ELF-1 (cell line): ENCODE data around the gene FKBP15.
"Not testable (repeated sequence)": the region's sequence is repeated elsewhere in the genome, so short reads cannot be mapped to it uniquely, and the experiment has no call there.

Experiments used
- DNase-seq: peaks from one replicate; pipeline ENCODE4 v3.0.0-alpha.2; 2016; ENCODE audit warnings: low read depth, low spot score

The FKBP15 gene

DNA sequence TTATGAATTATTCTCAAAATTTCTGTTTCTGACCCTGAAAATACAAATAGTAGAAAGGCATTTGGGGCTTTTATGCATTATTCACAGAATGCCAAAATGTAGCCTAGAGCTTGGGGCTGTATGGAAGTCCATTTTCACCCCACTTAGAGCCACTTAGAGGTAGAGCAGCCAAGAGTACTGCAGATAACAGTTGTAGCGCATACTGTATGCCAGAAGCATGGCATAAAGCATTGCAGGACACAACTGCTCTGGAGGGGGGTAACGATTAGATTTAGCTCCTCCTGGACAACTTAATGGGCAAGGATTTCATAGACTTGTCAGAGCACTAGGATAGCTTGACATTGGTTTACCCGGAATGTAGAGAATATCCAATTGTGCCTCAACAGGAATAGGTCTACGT lies 15.9 kb upstream of the FKBP15 start:
- no peak for DNase-seq

DNA sequence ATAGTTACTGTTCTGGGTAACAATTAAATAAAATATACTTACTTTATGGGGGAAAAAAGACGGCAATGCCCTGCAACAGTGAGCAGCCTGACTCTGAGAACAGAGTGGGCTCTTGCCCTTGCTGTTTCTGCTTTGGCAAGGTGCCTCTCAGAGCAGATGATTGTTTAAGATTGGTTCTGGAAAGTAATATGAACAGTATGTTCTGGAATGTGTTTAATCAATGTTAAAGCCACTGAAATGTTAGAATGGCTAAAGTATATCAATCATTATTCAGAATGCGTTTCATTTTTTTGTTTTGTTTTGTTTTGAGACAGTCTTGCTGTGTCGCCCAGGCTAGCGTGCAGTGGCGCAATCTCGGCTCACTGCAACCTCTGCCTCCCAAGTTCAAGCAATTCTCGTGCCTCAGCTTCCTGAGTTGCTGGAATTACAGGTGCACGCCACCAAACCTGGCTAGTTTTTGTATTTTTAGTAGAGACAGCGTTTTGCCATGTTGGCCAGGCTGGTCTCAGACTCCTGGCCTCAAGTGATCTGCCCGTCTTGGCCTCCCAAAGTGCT lies 14.7 kb upstream of the FKBP15 start:
- not testable (repeated sequence) for DNase-seq

DNA sequence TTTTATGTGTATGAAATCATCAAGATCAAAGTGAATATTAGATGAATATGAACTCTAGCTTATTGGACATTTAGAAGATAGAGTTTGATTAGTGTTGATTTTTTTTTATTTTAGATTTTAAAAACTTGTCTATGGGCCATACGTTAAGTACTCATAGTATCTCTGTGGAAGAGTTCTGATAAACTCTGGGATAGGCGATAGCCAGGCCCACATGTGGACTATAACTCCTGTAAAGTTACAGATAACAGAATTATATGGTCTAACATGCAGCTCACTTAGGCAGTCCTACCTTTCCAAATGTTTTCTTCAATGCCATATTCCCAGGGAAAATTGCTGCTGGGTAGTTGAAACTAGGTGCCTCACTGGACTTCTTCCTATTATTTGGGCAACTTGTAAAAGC lies 10.6 kb upstream of the FKBP15 start:
- no peak for DNase-seq

DNA sequence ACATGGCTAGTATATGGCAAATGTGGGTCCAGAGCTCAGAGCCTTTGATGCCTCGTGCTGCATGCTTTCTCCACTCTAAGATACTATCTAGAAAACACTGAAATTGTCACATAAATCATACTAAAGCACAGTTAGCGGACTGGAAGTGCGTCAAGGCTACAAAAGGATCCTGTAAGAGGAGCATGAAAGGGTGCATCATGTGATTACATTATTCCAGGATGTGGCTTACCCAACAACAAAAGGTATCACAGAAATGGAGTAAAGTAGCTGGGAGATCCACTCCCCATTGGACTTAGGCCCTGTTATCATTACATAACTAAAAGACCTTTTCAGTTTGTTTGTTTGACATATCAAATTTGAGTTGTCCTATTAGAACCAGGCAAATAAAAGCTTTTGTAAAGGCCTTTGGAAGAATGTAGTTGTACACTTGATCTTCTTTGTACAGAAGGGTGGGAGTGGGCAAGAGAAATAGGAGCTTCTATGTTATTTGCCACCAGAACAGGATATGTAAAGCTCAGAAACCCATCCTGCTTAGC lies 7.1 kb upstream of the FKBP15 start:
- DNase-seq, result no peak

DNA sequence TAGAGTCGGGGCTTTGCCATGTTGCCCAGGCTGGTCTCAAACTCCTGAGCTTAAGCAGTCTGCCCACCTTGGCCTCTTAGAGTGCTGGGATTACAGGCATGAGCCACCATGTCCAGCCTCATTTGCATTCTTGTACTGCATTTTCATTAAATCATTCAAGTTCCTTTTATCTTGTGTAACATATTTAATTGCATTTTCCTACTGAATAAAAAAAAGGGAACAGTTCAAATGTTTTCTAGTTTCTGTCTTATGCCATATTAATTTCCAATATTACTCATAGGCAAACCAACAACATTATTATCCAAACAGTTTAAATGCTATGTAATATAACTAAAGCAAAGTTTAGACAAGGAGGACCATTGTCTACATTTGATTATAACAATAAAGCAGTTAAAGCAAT lies 6.4 kb upstream of the FKBP15 start:
- no peak for DNase-seq

DNA sequence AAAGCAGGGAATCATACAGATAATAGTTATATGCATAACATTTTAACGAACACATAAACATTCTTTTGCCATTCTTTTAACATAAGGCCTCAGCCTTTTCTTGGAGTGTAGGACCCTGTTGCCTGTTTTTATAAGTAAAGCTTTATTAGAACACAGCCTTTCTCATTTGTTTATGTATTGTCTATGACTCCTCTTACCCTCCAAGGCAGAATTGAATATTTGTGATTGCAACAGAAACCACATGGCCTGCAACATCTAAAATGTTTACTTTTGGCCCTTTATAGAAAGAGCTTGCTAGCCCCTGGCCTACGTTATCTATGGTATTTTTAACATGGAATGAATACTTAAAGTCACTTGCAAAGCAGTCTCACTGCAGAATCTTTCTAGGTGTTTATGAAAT lies 2.9 kb upstream of the FKBP15 start:
- DNase-seq, result no peak

DNA sequence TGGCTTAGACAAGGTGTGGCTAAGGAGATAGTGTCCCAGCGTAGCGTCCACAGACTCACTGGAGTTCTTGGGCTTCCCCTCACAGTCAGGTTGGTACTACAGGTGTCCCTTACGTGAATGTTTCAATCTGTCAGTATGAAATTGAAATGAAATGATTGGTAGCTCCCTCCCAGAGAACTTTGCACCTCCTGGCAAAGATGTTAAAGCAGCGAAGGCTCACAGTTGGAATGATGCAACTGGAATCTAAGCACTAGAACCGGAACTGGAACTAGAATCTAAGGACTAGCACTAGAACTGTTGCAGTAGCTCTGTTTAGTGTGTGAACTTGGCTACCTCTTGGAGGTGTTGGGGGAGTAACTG lies 1.4 kb upstream of the FKBP15 start:
- DNase-seq, result no peak

DNA sequence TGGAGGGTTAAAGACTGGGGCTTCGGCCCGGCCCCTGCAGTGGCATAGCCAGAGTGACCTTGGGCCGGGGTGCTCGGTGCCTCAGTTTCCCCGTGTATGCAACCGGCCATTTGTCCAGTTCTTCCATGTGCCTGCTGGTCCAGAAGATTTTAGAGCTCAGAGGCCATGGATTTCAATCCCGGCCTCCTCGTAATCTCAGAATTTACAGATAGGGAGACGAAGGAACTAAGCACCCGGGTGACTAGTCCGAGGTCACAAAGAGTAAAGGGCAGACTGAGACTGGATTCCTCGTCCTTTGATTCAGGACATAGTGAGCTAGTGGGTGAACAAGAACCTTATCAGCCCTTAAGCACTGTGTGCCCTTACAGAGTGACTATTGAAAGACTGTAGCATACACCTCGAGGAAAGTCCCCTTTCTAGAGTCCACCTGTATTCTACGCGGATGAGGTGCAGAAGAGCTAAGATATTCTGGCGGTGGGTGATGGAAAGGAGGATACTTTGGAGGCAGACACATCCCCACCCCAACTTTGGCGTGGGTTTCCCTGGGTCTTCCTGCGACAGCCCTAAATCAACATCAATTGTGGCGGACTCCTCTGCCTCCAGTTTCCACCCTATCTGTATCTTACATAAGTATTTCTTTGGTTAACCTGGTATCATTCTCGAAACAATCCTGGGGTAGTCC lies 864 bp upstream of the FKBP15 start:
- DNase-seq, result no peak

DNA sequence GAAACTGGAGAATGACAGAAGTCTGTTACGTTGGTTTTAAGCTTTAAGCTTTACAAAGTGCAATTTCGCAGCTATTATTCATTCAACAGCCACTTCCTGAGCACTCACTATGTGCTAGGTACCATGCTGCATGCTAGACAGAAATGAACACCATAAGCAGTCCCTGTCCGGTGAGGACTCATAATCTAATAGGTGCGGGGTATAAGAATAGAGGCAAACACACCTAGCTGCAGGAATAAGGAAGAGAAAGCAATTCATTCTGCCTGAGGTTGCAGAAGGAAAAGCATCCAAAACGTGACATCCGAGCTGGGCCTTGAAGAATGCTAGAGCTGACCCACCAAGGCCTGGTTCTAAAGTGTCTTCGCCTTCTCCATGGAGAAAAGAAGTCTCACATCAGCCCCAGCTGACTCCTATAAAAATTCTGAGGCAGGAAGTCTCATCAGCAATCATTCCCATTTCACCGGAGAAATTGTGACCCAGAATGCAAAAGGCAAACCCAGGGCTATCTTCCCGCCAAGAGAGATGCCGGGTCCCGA lies 542 bp downstream of the FKBP15 start:
- DNase-seq, result no peak

DNA sequence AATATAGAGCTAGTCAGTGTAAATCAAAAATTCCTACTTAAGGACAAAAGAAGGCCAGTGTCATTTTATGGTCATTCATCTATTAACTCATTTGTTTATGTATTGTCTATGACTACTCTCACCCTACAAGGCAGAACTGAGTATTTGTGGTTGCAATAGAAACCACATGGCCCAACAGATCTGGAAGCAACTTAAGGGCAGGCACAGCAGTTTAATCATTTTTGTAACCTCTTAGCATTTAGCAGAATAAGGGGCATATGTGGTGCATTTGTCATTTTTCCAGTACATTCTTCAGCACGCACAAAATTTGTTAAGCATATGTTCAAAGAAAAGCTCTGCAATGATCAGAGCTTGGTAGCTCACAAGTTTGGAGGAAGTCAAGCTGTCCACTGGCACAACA lies 1.1 kb downstream of the FKBP15 start:
- no peak for DNase-seq

DNA sequence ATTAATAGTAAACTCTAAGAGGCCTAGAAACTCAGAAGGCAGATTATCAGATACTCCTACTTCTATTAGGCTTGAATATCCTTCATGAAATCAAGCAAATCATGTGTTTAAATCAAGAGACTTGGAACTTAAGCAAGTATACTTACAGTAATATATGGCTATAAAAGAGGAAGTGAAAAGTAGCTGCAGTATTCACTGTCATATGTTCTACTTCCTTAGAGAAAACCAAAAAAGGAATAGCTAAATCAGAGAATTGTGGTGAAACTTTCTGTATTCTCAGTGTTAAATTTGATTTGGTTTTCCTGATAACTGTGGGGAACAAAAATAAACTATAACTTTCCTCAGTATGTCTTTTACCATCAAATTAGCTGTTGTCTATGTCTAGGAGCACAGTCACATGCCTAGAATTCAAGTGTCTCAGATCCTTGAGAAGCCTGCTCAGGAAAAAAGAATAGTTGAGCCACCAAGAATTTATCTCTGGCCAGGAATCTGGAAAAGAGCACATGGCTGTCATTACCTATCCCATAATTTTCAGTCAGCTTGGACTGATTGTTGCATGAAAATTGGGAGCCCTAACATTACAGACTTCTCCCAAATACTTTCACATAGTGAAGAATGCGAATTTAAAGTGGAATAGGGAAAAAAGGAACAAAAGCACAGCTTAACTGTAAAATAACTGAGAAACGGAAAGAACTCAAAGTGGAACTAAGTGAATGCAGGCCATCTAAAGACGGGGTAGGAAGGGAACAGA lies 1.7 kb downstream of the FKBP15 start:
- DNase-seq, result no peak

DNA sequence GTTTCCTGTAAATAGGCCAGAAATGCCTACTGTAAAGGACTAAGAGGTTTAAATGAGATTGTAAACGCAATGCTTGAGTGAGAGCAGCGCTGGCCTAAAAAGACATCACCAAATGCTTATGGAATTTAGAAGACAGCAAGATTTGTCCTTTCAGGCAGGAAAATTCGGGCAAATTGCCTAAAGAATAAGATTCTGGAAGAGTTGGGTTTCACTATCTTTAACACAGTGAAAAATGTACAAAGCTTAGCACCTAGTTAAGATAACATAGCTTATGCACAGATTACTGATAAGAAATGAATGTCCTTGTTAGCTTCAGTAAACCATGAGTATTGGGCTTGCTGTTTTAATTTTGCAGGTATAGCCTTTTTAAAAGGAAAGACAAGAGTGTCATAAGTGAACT lies 4.7 kb downstream of the FKBP15 start:
- no peak for DNase-seq

DNA sequence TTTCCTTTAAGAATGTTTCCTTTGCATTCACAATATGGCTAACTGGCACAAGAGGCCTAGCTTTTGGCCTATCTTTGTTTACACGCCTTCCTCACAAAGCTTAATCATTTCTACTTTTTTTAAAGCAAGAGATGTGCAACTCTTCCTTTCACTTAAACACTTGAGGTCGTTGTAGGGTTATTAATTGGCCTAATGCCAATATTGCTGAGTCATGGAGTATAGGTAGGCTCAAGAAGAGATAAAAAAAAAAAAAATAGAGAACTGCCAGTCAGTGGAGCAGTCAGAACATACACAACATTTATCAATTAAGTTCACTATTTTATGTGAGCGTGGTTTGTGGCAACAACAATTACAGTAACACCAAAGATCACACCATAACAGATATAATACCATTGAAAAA lies 5.9 kb downstream of the FKBP15 start:
- no peak for DNase-seq

DNA sequence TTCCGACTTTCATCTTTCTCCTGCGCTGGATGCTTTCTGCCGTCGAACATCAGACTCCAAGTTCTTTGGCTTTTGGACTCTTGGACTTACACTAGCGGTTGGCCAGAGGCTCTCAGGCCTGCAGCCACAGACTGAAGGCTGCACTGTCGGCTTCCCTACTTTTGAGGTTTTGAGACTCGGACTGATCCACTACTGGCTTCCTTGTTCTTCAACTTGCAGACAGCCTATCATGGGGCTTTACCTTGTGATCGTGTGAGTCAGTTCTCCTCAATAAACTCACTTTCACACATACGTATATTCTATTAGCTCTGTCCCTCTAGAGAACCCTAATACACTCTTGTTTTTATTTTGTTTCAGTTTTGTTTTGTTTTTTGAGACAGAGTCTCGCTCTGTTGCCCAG lies 10.3 kb downstream of the FKBP15 start:
- no peak for DNase-seq

DNA sequence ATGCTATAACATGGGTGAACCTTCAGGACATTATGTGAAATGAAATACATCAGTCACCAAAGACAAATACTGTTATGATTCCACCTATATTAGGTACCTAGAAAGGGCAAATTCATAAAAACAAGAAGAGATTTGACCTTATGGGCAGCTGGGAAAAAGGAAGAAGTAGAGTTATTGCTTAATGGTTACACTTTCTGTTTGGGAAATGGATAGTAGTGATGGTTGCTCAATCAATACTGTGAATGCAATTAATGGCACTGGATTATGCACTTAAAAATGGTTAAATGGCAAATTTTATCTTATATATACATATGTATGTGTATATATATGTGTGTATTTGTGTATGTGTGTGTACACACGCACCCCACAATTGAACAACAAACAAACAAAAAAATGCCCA lies 15.2 kb downstream of the FKBP15 start:
- no peak for DNase-seq

DNA sequence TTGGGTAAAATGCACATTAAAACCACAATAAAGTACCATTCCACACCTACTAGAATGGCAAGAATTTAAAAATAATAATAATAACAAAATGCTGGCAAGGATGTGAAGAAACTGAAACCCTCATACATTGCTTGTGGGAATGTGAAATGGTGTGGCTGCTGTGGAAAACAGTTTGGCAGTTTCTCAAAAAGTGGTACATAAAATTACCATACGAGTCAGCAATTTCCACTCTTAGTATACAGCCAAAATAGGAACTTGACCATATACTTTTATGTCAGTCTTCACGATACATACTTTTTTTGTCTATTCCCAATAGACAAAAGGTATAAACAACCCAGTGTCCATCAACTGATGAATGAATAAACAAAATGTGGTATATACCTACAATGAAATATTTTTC lies 15.6 kb downstream of the FKBP15 start:
- no peak for DNase-seq

DNA sequence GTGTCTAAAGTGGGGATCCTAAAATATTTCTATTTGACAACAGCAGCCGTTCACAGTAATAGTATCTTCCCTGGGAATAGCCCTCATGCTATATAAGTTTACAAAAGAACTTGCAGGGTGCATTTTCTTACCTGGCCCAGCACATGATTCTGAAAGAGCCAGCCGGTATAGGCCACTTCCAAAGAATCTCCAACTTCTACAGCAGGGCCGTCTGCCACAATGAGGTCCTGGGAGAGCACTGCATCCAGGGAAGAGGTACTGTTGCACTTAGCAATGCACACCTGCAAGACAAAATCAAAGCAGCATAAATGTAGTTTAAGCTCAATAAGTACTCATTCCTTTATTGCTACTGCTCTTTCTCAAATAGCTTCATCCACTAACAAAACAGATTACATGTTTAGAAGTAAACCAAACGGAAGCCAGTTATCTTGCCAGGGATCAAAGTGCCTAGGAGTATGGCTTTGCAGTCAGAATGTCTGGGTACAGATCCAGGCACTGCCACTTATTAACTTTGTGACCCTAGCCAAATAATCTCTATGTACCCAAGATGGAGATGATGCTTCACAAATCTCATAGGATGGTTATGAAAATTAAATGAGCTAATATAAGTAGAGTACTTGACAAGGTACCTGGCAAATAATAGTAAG lies 21.3 kb downstream of the FKBP15 start:
- DNase-seq, result no peak

DNA sequence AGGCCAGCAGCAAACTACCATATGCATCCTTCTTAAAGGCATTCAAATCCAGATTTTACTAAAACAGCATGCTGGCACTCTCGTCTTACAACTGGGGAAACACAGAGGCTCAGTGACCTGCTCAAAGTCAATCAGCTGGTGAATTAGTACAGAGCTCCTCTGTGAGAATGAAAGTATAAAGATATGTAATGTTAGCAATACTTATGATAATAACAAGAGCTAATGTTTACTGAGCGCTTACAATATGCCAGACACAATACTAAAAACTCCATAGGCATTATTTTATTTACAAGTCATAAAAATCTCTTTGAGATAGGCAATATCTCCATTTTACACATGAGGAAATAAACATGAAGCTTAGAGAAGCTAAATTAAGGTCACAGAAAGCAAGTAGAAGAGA lies 28.6 kb downstream of the FKBP15 start:
- DNase-seq, result no peak

DNA sequence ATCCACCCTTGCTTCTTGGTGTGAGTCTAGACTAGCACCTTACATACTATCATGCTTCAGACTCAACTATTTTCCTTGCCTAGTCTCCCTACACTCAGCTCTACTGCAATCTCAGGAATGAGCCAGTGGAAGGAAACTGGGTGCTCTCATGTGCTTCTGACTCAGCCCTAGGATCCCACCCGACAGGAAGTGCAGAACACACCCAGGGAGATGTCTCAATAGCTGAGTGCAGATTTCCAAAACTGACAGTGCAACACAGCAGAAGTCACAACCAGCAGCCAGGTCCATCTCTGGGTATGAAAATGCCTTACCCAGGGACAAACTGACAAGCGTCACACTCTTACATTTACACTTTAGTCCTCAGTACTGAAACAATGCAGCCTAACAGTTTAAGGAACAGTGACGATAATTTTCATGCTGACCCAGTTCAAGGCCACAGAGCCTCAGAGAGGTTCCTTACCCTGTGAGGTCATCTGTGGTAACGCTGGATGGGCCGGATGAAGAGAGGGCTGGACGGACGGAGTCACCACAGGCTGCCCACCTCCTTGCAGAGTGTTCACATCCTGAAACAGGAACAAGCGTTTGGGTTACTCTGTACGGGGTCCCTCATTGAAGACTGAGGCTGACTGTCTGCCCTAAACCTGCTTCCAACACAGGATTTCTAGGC lies 33.0 kb downstream of the FKBP15 start:
- DNase-seq, result peak; percentile 2

DNA sequence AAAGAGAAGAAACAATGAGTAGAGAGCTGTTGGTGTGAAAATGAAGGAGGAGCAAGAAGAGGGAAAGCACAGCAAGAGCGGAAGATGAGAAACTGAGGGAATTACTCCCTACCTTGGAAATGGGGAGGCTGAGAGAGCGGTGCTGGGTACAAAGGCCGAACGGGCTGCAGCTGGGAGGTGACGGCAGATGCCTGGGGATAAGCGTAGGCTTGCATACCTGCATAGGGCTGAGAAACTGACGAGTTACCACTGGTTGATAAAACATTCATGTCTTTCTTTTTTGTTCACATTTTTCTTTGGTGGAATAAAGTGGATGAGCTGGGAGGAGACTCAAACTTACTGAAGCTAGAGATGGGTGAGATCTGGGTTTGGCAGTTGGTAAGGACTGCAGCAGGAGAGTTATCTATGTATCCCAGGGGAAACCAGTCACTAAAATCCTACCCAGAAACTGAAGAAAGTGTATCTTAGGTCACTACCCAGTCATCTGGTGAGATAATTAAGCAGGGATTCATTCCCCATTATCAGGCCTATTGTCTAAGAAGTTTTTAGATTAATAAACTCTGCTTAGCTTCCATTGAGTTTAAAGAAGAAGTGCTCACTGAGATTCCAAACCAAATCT lies 34.8 kb downstream of the FKBP15 start:
- no peak for DNase-seq

DNA sequence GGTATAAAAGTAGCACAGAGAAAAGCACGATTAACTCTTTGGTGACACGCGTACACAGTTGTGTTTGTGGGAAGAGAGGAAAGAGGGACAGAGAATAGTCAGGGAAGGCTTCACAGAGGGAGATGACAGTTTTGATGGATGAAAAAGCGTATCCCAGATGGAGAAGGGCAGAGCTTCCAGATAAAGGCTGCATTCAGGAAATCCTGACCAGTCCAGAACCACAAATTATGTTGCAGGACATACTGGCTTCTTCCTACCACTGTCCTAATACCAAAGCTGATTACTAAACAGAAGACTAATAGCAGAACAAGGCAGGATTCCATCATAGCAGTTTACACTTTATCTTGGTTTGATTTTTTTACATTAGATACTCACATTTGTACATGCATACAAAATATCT lies 35.8 kb downstream of the FKBP15 start:
- DNase-seq, result no peak
